GM12874 (cell line): ENCODE data around the gene JOSD2.

Experiments used
- TF ChIP-seq, protein P1 (sequence below): IDR thresholded peaks from 2 replicates; pipeline ENCODE4 v1.5.1; 2011; ENCODE audit warnings: low read depth, mild to moderate bottlenecking, control low read depth, low read length, moderate library complexity; ENCODE audit not compliant: insufficient read depth

Gene JOSD2

DNA sequence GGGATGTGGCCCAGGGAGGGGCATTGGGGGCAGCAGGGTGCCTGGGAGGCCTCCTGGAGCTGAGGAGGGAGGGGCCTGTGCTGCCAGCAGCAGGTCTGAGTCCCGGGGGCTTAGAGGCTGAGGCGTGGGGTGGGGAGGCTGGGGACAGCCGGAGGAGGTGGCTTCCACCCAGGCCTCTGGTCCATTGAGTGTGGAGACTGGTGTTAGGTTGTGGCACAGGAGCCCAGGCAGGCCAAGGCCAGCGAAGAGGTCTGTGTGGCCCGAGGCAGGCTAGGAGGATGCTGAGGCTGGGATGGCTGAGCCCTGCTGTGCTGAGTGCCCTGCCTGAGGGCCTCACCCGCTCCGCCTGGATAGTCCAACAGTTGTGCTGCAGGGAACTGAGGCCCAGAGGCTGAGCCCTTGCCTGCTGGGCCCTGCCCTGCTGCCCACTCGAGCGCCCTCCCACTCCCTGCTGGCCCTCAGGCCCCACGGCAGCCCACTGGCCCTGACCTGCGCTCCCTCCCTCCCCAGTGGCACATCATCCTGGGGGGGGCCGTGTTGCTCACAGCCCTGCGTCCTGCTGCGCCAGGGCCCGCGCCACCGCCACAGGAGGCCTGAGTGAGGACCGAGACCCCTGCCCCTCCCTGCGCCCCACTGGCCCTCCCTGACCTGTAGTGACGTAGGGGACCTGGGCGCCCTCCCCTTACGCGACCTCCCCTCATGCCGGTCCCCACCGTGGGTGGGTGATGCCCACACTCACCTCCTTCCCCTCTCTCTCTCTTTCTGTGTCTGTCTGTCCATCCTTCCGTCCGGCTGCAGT lies 29.4 kb downstream of the JOSD2 start:
- TF ChIP-seq, protein P1, sequence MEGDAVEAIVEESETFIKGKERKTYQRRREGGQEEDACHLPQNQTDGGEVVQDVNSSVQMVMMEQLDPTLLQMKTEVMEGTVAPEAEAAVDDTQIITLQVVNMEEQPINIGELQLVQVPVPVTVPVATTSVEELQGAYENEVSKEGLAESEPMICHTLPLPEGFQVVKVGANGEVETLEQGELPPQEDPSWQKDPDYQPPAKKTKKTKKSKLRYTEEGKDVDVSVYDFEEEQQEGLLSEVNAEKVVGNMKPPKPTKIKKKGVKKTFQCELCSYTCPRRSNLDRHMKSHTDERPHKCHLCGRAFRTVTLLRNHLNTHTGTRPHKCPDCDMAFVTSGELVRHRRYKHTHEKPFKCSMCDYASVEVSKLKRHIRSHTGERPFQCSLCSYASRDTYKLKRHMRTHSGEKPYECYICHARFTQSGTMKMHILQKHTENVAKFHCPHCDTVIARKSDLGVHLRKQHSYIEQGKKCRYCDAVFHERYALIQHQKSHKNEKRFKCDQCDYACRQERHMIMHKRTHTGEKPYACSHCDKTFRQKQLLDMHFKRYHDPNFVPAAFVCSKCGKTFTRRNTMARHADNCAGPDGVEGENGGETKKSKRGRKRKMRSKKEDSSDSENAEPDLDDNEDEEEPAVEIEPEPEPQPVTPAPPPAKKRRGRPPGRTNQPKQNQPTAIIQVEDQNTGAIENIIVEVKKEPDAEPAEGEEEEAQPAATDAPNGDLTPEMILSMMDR, result no peak

DNA sequence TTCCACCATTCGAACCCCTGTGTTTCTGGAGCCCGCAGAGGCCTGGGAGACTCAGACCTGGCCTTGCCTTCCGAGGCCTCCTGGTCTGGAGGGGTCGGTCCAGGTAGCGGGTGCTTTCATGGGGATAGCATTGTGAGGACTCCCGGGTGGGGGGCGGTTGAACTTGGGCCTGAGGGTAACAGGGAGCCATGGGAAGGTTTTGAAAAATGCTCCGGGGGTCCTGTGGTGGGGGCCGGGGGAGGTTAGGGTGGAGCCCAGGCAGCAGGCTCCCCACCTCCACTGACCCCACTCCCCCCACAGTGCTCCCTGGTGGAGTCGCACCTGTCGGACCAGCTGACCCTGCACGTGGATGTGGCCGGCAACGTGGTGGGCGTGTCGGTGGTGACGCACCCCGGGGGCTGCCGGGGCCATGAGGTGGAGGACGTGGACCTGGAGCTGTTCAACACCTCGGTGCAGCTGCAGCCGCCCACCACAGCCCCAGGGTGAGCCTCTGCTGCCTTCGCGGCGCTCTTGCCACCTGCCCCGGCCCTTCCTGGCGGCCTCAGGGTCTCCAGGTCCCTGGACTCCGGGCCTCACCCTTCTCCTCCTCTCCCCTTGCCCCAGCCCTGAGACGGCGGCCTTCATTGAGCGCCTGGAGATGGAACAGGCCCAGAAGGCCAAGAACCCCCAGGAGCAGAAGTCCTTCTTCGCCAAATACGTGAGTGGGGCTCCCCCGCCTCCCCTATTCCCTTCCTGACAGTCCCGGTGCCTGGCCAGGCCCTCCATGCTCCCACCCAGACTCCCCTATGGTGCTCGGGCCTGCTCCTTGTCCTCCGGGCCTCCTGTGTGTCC lies 30.5 kb downstream of the JOSD2 start:
- TF ChIP-seq, protein P1, result no peak

DNA sequence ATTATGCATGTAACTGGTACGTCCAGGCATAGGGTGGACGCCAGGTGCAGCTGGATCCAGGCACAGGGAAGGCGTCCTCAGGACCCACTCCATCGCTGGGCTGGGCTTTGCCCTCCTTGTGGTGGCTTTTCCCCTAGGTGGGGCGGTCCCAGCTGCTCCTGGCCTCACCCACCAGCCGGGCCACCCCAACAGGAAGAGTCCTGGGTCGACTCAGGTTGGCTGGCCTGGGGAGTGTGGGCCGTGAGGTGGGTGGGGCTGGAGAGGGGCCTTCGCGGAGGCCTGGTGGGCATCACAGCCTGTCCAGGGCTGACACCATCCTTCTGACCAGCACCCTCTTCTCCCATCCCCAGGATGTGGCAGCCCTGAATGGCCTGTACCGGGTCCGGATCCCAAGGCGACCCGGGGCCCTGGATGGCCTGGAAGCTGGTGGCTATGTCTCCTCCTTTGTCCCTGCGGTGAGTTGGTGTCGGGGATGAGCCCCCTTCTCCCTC lies 31.2 kb downstream of the JOSD2 start:
- TF ChIP-seq, protein P1, result no peak

DNA sequence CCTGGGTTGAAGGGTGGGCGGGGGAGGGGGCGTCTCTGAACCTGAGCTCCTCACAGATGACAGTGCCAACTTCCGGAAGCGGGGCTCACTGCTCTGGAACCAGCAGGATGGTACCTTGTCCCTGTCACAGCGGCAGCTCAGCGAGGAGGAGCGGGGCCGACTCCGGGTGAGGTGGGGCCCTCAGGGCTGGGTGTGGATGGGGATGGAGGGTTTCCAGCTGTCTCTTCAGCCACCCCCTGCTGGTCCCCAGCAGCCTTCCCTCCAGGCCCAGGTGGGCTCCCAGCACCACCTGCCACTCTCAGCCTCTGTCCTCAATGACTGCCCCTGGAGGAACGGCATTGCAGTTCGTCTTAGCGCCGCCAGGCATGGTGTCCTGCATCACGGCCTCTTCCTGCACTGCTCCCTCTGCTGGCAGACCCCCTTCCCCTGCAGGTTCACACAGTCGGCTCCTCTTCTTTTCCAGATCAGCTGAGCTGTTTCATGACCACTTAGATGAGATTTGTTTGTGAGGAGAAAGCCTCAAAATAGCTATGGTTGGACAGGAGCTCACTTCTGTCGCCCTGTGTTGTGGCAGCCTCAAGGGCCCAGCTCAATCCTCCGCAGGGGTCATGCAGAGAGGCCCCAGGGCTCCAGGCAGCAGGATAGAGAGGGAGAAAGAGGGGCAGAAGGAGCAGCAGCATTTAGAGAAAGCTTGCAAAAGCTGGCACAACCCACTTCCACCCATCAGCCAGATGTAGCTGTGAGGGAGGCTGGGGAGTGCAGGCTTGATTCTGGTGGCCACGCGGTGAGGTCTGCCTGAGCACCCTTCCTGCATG lies 31.9 kb downstream of the JOSD2 start:
- TF ChIP-seq, protein P1, result peak; percentile 21; the same call in 1 of the 2 replicates

DNA sequence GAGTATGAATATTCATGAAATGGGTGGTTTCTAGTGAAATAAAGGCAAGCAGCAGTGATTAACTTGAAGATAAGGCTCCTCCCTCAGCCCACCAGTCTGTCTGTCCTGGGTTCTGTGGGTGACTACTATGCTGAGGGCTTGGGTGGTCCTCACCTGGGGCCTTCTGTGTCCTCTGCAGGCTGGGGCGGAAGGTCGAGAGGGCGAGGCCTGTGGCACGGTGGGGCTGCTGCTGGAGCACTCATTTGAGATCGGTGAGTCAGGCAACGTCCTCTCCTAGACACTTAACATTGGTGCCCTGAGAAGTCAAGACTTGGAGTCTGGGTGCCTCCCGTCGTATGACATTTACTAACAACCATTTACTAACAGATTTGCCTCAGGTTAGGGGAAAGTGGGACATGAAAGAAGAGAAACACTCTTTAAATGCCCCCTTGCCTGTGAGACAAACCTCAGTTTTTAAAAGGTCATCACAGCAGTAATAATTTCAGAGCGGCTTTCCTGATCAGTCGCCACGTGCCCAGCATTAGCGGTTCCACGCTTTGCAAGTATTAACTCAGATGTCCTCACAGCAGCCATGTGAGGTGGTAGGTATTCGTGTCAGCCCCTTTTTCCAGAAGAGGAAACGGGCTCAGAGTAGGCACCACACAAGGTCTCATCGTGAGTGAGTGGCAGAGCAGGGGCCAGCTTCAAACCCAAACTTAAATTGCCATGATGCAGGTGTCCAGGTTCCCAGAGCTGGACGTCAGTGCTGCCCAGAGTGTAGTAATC lies 33.1 kb downstream of the JOSD2 start:
- TF ChIP-seq, protein P1, result no peak

DNA sequence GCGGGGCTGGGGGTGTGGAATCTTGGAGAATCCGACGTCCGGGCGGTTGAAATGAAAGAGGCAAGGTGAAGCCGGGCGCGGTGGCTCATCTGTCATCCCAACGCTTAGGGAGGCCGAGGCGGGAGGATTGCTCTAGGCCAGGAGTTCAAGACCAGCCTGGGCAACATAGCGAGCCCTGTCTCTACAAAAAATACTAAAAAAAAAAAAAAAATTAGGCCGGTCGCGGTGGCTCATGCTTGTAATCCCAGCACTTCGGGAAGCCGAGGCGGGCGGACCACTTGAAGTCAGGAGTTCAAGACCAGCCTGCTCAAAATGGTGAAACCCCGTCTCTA lies 34.1 kb downstream of the JOSD2 start:
- TF ChIP-seq, protein P1, result no peak
